Naive thymus-derived CD4-positive, alpha-beta T cell (primary cell): ENCODE measurements around the gene EFNA1. TPM values are rescaled to one million over a fixed set of nuclear protein-coding genes. Genes with fewer than 3 reads are reported as not detected.
A peak's percentile ranks its signal among the peaks of the same experiment; 100 is the strongest.

Experiments used
- ATAC-seq: fragments of 150-1000 bp; cut with Tn5 transposase; 2 replicates; pipeline ENCODE4 v1.10.0; 2021; ENCODE audit warnings: mild to moderate bottlenecking, moderate library complexity
- CTCF ChIA-PET: fragments of 350-600 bp; sonication (Branson Sonifier 250); formaldehyde crosslinking; loops from one replicate; lab custom pipeline; 2021; ENCODE audit warnings: antibody characterized with exemption; lab: Charles Lee
- POLR2A ChIA-PET: fragments of 350-600 bp; sonication (Branson Sonifier 250); formaldehyde crosslinking; loops from one replicate; lab custom pipeline; 2021; ENCODE audit warnings: antibody characterized with exemption, inconsistent platforms; lab: Charles Lee
- DNase-seq, 9 donors: peaks; one replicate each; pipeline versions ENCODE4 v3.0.0 to v3.0.0-alpha.2; 2020 to 2022; ENCODE audit warnings: mixed read lengths in 1 of 9
- H3K27ac ChIP-seq: one replicate; pipeline ENCODE4 v1.7.0; 2013; ENCODE audit warnings: mild to moderate bottlenecking, low read depth, low read length, moderate library complexity
- H3K27me3 ChIP-seq, 2 donors: one replicate each; pipeline ENCODE4 v1.7.0; 2013; ENCODE audit warnings: low read length in 2 of 2, mild to moderate bottlenecking in 2 of 2, moderate library complexity in 2 of 2; ENCODE audit not compliant: control insufficient read depth in 2 of 2, insufficient read depth in 2 of 2
- H3K36me3 ChIP-seq, 3 experiments: 1 replicate in 2 of 3; 2 replicates in 1 of 3; pipeline ENCODE4 v1.7.0; 2013; ENCODE audit warnings: low read length in 3 of 3, mild to moderate bottlenecking in 3 of 3, moderate library complexity in 1 of 3; ENCODE audit not compliant: insufficient read depth in 3 of 3, control insufficient read depth in 2 of 3
- H3K4me1 ChIP-seq, 2 donors: one replicate each; pipeline ENCODE4 v1.7.0; 2013; ENCODE audit warnings: low read length in 2 of 2, mild to moderate bottlenecking in 2 of 2, moderate library complexity in 1 of 2; ENCODE audit not compliant: control insufficient read depth in 2 of 2, insufficient read depth in 2 of 2
- H3K4me3 ChIP-seq: 2 replicates; pipeline ENCODE4 v1.7.0; 2013; ENCODE audit warnings: mild to moderate bottlenecking, low read length
- H3K9me3 ChIP-seq, 3 experiments: 1 replicate in 2 of 3; 2 replicates in 1 of 3; pipeline ENCODE4 v1.7.0; 2013; ENCODE audit warnings: low read length in 3 of 3; ENCODE audit not compliant: control insufficient read depth in 2 of 3
- H3K27ac Mint-ChIP-seq, 9 donors: one replicate each; pipeline ENCODE4 v1.8.0; 2020 to 2022; ENCODE audit warnings: mixed read lengths in 9 of 9, mild to moderate bottlenecking in 8 of 9, moderate library complexity in 5 of 9, inconsistent platforms in 2 of 9
- H3K27me3 Mint-ChIP-seq, 5 donors: one replicate each; pipeline ENCODE4 v1.8.0; 2021 to 2022; ENCODE audit warnings: mixed read lengths in 5 of 5, mild to moderate bottlenecking in 1 of 5
- H3K36me3 Mint-ChIP-seq, 5 donors: one replicate each; pipeline ENCODE4 v1.8.0; 2020 to 2022; ENCODE audit warnings: mixed read lengths in 5 of 5, mild to moderate bottlenecking in 3 of 5, inconsistent platforms in 1 of 5
- H3K4me1 Mint-ChIP-seq, 7 donors: one replicate each; pipeline ENCODE4 v1.8.0; 2020 to 2022; ENCODE audit warnings: mixed read lengths in 7 of 7, mild to moderate bottlenecking in 3 of 7, inconsistent platforms in 1 of 7
- H3K4me3 Mint-ChIP-seq, 10 donors: one replicate each; pipeline ENCODE4 v1.8.0; 2020 to 2022; ENCODE audit warnings: mild to moderate bottlenecking in 10 of 10, mixed read lengths in 10 of 10, moderate library complexity in 6 of 10, inconsistent platforms in 2 of 10
- H3K9me3 Mint-ChIP-seq, 11 donors: one replicate each; pipeline ENCODE4 v1.8.0; 2020 to 2022; ENCODE audit warnings: mixed read lengths in 11 of 11, mild to moderate bottlenecking in 4 of 11, inconsistent platforms in 1 of 11, moderate library complexity in 1 of 11
- intact Hi-C, 2 donors: fragments of 100-400 bp; cut with micrococcal nuclease; formaldehyde crosslinking; loops; one replicate each; pipeline ENCODE4 v1.15.1; 2023
- polyA plus RNA-seq, 2 donors: library from polyadenylated mRNA; unstranded; fragments of 300-500 nt; fragmentation: Illumina TruSeq; gene quantifications; one replicate each; pipeline ENCODE4 v1.2.3, GENCODE V29; 2021
- total RNA-seq, 6 experiments: library from RNA in 5 of 6; stranded (reverse) in 5 of 6; gene quantifications; 1 replicate in 5 of 6; 2 replicates in 1 of 6; pipeline ENCODE4 v1.2.3 and lab custom pipeline; 2021 to 2026

EFNA1 gene
- total and polyA plus RNA-seq, 7 experiments from 2014 or later, result 4.0 to 16.8 (median 7.1) TPM; not detected in 1

DNA sequence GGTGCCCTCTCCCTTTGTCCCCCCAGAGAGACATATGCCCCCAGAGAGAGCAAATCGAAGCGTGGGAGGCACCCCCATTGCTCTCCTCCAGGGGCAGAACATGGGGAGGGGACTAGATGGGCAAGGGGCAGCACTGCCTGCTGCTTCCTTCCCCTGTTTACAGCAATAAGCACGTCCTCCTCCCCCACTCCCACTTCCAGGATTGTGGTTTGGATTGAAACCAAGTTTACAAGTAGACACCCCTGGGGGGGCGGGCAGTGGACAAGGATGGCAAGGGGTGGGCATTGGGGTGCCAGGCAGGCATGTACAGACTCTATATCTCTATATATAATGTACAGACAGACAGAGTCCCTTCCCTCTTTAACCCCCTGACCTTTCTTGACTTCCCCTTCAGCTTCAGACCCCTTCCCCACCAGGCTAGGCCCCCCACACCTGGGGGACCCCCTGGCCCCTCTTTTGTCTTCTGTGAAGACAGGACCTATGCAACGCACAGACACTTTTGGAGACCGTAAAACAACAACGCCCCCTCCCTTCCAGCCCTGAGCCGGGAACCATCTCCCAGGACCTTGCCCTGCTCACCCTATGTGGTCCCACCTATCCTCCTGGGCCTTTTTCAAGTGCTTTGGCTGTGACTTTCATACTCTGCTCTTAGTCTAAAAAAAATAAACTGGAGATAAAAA is 40.7 kb upstream of the EFNA1 start:
- Mint-ChIP-seq H3K27me3 (peaks cover 10 to 27% (median 16%) of the 10 kb centered on the region in 5 donors), H3K27ac (peak overlapping the region in 2 of 9 donors; percentile 38 to 53), H3K4me3 (peak overlapping the region in 4 of 10 donors; percentile 16 to 45 (median 36)), H3K36me3 (no peaks in the 10 kb centered on the region), H3K9me3 (no peaks in the 10 kb centered on the region), H3K4me1 (peaks cover 15 to 40% (median 34%) of the 10 kb centered on the region in 7 donors)
- Histone ChIP-seq H3K4me1 (peaks cover 30 to 33% of the 10 kb centered on the region in 2 donors), H3K9me3 (no peaks in the 10 kb centered on the region), H3K4me3 (no peak overlapping the region), H3K36me3 (no peaks in the 10 kb centered on the region), H3K27ac (no peak overlapping the region), H3K27me3 (peaks cover 18 to 22% of the 10 kb centered on the region in 2 donors)
- ChIA-PET POLR2A (interaction anchor here (2.2 kb wide), 1 partner anchor 86 kb away, joined by 10 read pairs; the partner anchor contains the start of gene KRTCAP2), CTCF (interaction anchor here (1.0 to 4.7 kb wide), 5 partner anchors 8 to 649 kb away, joined by 3 to 131 read pairs (median 6); partner anchors contain the start of genes EFNA4 and KRTCAP2)
- ATAC-seq, result no peak
- intact Hi-C loops, result loop anchor here in 1 of 2 donors (5.0 to 10.0 kb wide), 2 partner anchors 612 to 965 kb away; partner anchors contain the start of genes LAMTOR2 and UBQLN4
- DNase-seq, result no peak

GRCh38 chr1:155091071-155092051 is 36.3 kb upstream of the EFNA1 start:
- ChIA-PET POLR2A (interaction anchor here (0.6 to 1.9 kb wide), 4 partner anchors 28 to 164 kb away, joined by 3 to 5 read pairs (median 4); partner anchors contain the start of genes EFNA4 and ENTREP3), CTCF (interaction anchor here (0.6 to 4.4 kb wide), 29 partner anchors 9 to 633 kb away, joined by 3 to 88 read pairs (median 4); partner anchors contain the start of genes KRTCAP2, PBXIP1 and SLC50A1)
- peak; percentile 57 to 86 (median 73) for DNase-seq
- H3K27ac ChIP-seq, result no peak overlapping the region
- H3K9me3 ChIP-seq, result no peaks in the 10 kb centered on the region
- H3K4me3 ChIP-seq, result no peak overlapping the region
- Mint-ChIP-seq H3K4me1 (peaks cover 0 to 10% (median 4%) of the 10 kb centered on the region in 7 donors), H3K9me3 (no peaks in the 10 kb centered on the region), H3K27me3 (peaks cover 0 to 23% (median 0%) of the 10 kb centered on the region in 5 donors), H3K27ac (peak overlapping the region in 1 of 9 donors; percentile 33), H3K36me3 (no peaks in the 10 kb centered on the region), H3K4me3 (no peak overlapping the region)
- ATAC-seq, result peak; percentile 89
- no peaks in the 10 kb centered on the region for H3K36me3 ChIP-seq
- H3K4me1 ChIP-seq, result peaks cover under 1% of the 10 kb centered on the region in 2 donors
- H3K27me3 ChIP-seq, result no peaks in the 10 kb centered on the region
- intact Hi-C loops, result loop anchor here (1.0 to 5.0 kb wide), 6 partner anchors 36 to 501 kb away; partner anchors contain the start of gene EFNA1 (in 1 of the 2)

- ATAC-seq, result no peak
- intact Hi-C loops, result loop anchor here in 1 of 2 donors (5.0 kb wide), 1 partner anchor 500 kb away; no protein-coding TSS in a partner anchor
- Mint-ChIP-seq H3K27me3 (peaks cover 0 to 29% (median 0%) of the 10 kb centered on the region in 5 donors), H3K4me1 (peaks cover 0 to 9% (median 4%) of the 10 kb centered on the region in 7 donors), H3K4me3 (no peak overlapping the region), H3K9me3 (no peaks in the 10 kb centered on the region), H3K27ac (no peak overlapping the region), H3K36me3 (no peaks in the 10 kb centered on the region)
- POLR2A ChIA-PET, result interaction anchor here (0.6 to 1.9 kb wide), 4 partner anchors 29 to 163 kb away, joined by 3 to 5 read pairs (median 4); partner anchors contain the start of genes EFNA4 and ENTREP3
- Histone ChIP-seq H3K27me3 (no peaks in the 10 kb centered on the region), H3K27ac (no peak overlapping the region), H3K36me3 (no peaks in the 10 kb centered on the region), H3K4me3 (no peak overlapping the region), H3K4me1 (no peaks in the 10 kb centered on the region), H3K9me3 (no peaks in the 10 kb centered on the region)
- no peak for DNase-seq
- CTCF ChIA-PET, result interaction anchor here (0.6 to 4.4 kb wide), 22 partner anchors 8 to 632 kb away, joined by 3 to 88 read pairs (median 5); partner anchors contain the start of genes KRTCAP2, PBXIP1 and SLC50A1
Measured at GRCh38 chr1:155092131-155092530, 35.5 kb upstream of the EFNA1 start.

GRCh38 chr1:155092641-155093040 is 35.0 kb upstream of the EFNA1 start:
- H3K27ac ChIP-seq, result no peak overlapping the region
- Mint-ChIP-seq H3K27ac (no peak overlapping the region), H3K4me1 (peaks cover 0 to 9% (median 4%) of the 10 kb centered on the region in 7 donors), H3K27me3 (peaks cover 0 to 30% (median 0%) of the 10 kb centered on the region in 5 donors), H3K9me3 (no peaks in the 10 kb centered on the region), H3K4me3 (no peak overlapping the region), H3K36me3 (no peaks in the 10 kb centered on the region)
- ChIA-PET CTCF (interaction anchor here (1.4 to 4.4 kb wide), 3 partner anchors 42 to 134 kb away, joined by 5 to 88 read pairs (median 14); partner anchors contain the start of gene SLC50A1), POLR2A (interaction anchor here (1.1 to 1.9 kb wide), 3 partner anchors 29 to 74 kb away, joined by 3 to 5 read pairs (median 5); partner anchors contain the start of gene EFNA4)
- DNase-seq (no peak), ATAC-seq (no peak)
- H3K36me3 ChIP-seq, result no peaks in the 10 kb centered on the region
- no peaks in the 10 kb centered on the region for H3K27me3 ChIP-seq
- intact Hi-C loops, result loop anchor here in 1 of 2 donors (5.0 kb wide), 1 partner anchor 500 kb away; no protein-coding TSS in a partner anchor
- no peak overlapping the region for H3K4me3 ChIP-seq
- no peaks in the 10 kb centered on the region for H3K9me3 ChIP-seq
- H3K4me1 ChIP-seq, result no peaks in the 10 kb centered on the region

GRCh38 chr1:155093911-155094621 is 33.6 kb upstream of the EFNA1 start:
- intact Hi-C loops, result loop anchor here (1.0 to 5.0 kb wide), 2 partner anchors 73 to 498 kb away; no protein-coding TSS in a partner anchor
- peaks cover 0 to 9% (median 4%) of the 10 kb centered on the region in 7 donors for H3K4me1 Mint-ChIP-seq
- H3K36me3 Mint-ChIP-seq, result no peaks in the 10 kb centered on the region
- POLR2A ChIA-PET, result no interaction called here
- peak in 2 of 9 donors; percentile 17 to 38 for DNase-seq
- no peak overlapping the region for H3K4me3 Mint-ChIP-seq
- CTCF ChIA-PET, result interaction anchor here (0.6 to 4.4 kb wide), 3 partner anchors 8 to 74 kb away, joined by 3 to 88 read pairs (median 4); no protein-coding TSS in a partner anchor
- no peaks in the 10 kb centered on the region for H3K9me3 ChIP-seq
- peak; percentile 60 for ATAC-seq
- peaks cover 0 to 1% (median 0%) of the 10 kb centered on the region in 11 donors for H3K9me3 Mint-ChIP-seq
- peak overlapping the region in 1 of 9 donors; percentile 34 for H3K27ac Mint-ChIP-seq
- no peaks in the 10 kb centered on the region for H3K4me1 ChIP-seq
- no peak overlapping the region for H3K27ac ChIP-seq
- H3K27me3 ChIP-seq, result no peaks in the 10 kb centered on the region
- peaks cover 0 to 32% (median 0%) of the 10 kb centered on the region in 5 donors for H3K27me3 Mint-ChIP-seq
- no peak overlapping the region for H3K4me3 ChIP-seq
- H3K36me3 ChIP-seq, result no peaks in the 10 kb centered on the region
